GM21390 (cell line): ENCODE results near the gene MICALL2.

Source experiments
- ATAC-seq: cut with Tn5 transposase; IDR thresholded peaks from one replicate; pipeline ENCODE4 v1.9.1; 2021; ENCODE audit not compliant: unreplicated experiment

MICALL2 gene

DNA sequence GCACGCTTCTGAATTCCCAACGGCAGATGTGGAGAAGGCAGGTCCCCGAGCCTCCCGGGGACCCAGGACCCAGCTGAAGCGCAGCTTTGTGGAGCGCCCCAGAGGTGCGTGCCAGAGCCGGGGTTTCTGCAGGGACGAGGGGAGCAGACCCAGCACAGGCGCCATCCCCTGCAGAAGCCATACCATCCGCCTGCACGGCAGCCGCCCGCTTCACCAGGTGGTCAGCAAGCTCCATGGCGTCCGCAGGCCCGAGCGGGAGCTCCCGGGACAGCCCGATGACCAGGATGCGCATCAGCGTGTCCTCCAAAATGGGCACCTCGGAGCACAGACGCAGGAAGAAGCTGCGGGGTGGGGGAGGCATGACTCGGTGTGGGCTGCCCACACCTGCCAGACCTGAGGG is 34.3 kb upstream of the MICALL2 start:
- no peak for ATAC-seq

DNA sequence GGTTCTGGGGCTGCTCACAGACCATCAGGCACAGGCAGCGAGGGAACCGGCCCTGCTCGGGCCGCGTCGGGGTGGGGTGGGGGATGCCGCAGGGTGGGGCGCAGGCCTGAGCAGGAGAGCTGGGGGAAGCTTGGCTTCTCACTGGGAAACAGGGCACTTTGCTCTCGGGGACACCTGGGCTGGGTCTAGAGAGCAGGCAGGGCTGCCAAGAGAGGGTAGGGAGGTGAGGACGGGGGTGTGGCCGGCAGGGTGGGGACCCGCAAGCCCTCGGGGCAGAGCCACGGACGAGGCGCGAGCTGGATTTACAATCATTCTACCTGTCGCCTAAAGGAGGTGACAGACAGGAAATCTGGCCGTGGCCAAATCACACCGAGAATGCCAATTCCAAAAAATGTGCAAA is 33.9 kb upstream of the MICALL2 start:
- ATAC-seq, result no peak

DNA sequence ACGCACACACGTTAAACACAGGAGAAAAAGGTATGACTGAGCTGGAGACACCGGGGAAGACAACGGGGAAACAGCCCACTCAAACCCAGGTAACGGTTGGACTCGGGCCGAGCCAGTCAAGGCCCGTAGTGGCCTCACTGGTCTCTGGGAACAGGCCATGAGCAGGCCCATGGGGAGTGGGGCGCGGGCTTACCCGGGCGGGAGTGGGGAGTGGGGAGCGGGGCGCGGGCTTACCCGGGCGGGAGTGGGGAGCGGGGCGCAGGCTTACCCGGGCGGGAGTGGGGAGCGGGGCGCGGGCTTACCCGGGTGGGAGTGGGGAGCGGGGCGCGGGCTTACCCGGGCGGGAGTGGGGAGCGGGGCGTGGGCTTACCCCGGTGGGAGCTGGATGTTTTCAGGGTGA is 33.4 kb upstream of the MICALL2 start:
- no peak for ATAC-seq

DNA sequence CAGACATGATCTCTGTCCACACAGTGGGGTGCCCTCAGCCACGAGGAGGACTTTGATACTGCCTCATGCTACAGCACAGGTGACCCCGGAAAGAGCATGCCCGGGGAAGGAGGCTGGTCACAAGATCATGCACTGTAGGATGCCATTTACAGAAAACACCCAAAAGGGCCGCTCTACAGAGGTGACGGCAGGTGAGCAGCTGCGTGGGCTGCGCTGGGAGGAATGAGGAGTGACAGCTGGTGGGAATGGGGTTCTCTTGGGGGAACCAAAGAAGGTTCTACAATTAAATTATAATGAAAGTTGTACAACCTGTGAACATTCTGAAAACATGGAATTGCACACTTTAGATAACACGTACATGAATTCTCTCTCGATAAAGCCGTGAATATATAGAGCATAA is 33.0 kb upstream of the MICALL2 start:
- no peak for ATAC-seq

DNA sequence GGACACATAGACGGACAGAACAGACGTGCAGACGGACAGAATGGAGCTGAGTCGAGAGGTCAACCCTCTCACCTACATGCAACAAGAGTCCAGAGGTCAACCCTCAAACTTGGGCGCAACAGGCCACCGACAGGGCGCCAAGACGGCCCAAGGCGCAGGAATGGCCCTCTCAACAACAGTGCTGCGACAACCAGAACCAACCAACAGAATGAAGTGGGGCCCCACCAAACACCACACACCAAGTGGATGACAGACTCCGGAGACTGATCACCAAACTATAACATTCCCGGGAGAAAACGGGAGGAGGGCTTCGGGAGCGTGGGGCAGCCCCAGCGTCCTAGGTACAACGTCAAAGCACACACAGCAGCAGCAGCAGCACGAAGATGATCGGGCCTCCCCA is 31.6 kb upstream of the MICALL2 start:
- no peak for ATAC-seq

DNA sequence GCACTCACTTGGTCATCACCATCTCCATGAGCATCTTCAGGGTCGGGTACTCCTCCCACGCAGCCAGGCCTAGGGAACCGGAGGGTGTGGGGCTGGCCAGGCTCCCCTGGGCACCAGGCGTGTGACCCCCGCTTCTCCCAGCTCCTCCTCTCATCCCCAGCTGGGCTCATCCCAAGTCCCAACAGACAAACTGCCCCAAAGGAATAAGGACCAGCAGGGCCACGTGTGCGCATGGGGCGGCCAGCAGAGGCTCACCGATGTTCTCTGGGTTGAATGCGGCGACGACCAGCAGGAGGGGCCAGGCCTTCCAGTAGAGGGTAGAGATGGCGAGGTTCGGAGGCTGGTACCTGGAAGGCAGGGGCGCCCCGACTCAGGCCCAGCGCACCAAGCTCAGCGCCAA is 30.1 kb upstream of the MICALL2 start:
- ATAC-seq, result no peak

DNA sequence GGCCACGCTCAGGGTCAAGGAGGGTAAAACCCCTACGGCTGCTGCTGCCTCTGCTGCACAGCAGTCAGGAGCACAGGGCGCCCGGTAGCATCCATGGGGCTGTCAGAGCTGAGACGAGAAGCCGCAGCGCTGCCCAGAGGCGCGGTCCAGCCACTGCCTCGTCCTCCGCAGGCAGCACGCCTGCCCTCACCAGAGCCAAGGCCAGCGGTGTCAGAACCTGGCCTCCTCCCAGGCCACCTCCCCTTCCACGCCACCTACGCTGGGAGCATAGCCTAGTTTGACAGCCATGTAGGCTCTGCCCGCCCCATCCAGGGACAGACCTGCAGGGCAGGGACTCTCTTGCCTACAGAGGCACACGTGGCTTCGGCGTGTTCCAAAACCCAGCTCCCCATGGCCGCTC is 28.7 kb upstream of the MICALL2 start:
- ATAC-seq, result no peak

DNA sequence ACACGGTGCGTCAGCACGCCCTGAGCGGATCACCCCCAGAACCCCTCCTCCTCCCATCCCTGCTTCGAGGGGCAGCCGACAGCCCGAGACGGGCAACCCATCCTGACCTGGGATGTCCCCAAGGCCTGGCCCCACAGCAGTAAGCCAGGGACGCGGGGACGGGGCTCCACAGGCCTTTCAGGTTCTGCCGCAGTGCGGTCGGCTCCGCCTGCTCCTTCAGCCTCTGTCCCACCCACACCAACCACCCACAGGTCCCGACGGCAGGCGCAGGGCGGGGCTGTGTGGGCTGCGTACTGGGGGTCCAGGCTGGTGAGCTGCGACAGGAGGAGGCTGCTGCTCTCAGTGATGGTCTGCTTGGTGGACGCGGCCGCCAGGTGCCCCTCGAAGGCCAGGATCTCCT is 28.2 kb upstream of the MICALL2 start:
- ATAC-seq, result no peak

DNA sequence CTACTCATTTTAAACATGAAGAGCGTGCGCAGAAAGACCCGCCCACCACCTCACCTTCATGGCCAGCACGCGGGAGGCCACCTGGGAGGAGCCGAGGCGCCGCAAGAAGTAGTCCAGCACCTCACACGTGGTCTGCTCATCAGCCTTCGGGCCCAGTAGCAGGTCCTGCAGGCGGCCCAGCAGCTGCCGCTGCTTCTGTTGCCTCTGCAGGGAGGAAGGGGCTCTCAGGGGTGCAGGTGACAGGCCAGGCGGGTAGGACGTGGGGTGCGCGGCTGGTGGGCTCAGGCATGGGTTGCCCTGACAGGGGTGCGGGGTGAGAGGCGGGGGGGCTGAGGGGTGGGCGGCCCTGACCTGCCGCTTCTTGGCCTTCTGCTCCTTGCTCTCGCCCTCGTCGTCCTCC is 27.3 kb upstream of the MICALL2 start:
- ATAC-seq, result no peak

DNA sequence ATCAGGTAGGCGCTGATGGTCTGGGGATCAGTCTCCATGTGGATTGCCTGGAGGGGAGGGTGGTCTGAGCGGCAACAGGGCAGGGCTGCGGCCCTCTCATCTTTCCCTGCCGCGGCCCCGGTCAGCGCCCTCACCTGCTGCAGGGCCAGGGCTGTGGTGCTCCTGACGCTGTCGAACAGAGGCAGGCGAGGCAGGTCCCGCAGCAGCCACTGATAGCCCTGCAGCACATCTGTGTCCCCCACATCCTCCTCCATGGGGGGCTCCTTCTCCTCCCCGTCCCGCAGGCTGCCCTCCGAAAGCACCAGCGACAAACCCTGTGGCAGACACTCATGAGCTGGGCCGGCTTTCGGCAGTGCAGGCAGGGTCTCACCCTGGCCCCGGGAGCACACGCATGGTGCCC is 25.9 kb upstream of the MICALL2 start:
- ATAC-seq, result no peak

DNA sequence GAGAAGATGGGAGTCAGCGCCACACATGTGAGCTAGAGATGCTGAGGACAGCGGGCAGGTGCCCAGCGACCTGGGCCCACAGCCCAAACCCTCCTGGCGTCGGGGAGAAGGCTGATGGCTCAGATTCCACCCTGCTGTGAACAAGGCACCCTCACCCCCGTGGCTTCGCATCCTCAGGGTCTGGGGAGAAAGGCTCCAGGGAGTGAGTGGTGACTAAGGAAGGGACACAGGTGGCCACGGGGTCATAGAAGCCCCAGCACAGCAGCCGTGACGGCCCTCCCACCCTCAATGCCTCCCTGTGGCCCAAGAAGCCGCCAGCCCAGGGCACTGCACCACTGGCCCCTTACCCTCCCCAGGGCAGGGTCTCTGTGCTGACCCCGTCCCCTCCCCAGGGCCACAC is 25.3 kb upstream of the MICALL2 start:
- no peak for ATAC-seq

DNA sequence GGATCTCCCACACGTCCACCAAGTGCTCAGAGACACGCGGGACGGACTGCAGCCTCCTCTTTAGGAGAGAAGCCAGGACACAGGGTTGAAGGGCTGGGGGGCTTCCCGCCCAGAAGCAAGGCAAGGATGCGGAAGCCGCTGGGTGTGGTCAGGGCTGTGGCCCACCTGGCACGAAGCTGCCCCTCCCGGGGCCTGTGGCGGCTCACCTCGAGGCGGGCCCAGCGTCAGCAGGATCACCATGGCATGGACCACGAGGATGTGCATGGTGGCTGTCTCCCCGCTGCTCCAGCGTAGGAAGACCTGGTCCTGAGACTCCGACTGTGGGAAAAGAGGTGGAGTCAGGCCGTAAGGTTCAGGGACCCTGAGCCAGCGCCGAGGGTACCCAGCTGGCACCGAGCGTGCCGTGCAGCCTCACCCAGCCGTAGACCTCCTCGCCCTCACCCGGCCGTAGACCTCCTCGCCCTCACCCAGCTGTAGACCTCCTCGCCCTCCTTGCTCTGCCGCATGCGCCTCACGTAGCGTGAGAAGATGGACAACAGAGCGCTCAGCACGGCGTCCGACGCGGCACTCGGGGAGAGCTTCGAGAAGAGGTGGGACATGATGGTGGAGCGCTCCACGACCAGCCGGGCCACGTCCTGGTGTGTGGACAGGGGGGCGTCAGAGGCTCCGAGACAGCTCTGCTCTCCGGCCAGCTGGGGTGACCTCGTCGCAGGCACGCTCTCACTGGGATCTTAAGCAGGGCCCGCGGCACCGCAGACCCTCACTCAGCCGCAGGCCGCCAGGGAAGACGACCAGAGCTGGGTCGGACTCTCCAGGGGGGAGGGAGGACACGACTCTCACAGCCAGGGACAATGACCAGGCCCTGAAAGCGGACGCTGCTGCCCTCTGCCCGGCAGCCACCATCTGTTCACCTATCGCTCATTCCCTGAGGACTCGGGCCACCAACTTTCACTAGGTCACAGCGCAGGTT is 24.6 kb upstream of the MICALL2 start:
- ATAC-seq, result no peak

DNA sequence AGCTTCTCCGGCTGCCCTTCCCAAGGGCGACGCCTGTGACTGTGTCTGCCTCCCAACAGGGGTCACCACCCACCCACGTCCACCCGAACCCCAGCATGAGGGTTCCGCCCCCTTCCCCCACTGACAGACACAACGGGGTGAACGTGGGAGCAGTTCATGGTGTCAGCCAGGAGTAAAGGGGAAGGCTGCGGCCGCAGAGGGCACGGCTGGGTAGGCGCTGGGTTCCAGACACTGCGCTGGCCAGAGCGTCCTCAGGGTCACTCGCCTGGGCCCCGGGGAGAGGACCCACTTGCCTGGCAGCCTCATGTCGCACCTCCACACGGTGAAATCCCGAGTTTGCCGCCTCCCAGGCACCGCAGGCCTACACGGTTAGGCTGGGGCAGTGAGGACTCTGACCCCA is 23.8 kb upstream of the MICALL2 start:
- ATAC-seq, result no peak

DNA sequence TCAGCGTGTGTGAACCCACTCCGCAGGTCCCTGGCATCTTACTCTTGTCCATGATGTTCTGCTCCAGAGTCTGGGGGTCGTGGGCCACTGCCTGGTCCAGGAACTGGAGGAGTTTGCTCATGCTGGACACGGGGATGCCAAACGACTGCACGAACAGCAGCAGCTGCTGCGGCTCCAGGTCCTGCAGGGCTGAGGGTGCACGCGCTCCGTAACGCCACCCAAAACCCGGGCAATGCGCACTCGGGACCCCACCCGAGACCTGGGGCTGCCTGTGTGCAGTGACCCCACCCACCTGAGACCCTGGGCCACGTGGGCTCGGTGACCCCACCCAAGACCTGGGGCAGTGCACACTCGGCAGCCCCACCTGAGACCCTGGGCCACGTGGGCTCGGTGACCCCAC is 22.0 kb upstream of the MICALL2 start:
- ATAC-seq, result no peak

DNA sequence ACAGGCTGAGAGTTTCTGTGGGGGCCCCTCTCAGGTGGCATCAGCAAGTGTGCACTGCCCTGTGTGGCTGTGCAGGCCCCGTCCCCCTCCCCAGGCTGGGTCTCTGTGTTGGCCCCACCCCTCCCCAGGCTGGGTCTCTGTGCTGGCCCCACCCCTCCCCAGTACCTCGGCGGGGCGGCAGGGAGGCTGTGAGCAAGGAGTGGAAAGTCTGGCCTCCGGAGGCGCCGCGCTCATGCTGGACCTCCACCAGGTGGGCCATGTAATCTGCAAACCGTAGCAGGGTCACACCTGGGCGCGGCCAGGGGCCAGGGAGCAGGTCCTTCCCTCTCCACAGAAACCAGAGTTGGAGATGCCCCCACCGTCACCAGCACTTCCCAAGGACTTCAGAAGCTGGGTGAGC is 21.4 kb upstream of the MICALL2 start:
- ATAC-seq, result no peak

DNA sequence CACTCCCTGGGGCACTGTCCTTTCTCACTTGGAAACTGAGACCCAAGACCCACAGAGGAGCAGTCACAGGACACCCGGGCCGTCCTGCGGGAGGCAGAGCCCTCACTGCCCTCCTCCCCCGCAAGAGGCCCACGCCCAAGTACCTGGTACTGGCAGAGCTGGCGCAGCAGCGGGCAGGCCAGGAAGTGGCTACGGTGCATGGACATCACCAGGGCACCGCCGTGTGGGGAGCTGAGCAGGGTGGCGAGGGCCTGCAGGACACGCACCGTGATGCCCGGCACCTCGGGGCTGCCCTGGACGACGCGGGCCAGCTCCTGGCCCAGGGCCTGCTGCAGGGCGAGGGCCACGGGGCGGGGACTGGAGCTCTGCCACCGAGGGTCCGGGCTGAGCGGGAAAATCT is 20.0 kb upstream of the MICALL2 start:
- no peak for ATAC-seq

DNA sequence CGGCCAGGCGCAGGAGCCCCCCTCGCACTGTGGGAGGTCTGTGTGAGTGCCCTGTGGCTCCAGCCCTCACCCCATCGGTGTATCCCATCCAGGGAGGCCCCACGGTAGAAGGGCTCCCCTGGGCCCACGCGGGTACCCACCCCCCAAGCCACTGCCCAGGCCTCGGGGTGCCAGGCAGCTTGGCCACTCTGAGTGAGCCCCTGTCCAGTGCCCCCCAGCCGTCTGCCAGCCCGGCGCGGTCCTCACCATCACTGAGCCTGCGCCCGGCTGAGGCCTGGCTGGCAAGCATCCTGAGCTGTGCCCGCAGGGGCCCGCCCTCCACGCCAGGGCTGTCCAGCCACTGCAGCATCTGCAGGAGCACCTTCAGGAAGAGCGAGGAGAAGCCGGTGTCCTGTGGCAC is 19.2 kb upstream of the MICALL2 start:
- ATAC-seq, result no peak

DNA sequence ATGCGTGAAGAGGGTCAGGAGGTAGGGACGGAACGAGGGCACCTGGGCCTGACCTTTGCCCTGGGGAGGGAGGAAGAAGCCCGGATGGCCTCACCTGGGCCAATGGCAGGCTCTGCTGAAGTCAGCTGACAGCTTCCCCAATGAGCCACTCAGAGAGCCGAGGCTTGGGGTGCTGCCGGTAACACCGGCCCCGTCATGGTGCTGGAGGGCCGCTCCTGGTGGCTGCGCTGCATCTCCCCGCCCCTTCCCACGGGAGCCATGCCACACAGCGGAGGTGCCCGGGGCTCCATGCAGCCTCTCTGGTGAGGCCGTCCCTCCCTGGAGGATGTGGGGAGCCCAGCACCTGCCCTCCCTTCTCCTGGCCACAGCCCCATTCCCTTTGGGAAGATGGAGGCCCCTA is 17.6 kb upstream of the MICALL2 start:
- no peak for ATAC-seq

DNA sequence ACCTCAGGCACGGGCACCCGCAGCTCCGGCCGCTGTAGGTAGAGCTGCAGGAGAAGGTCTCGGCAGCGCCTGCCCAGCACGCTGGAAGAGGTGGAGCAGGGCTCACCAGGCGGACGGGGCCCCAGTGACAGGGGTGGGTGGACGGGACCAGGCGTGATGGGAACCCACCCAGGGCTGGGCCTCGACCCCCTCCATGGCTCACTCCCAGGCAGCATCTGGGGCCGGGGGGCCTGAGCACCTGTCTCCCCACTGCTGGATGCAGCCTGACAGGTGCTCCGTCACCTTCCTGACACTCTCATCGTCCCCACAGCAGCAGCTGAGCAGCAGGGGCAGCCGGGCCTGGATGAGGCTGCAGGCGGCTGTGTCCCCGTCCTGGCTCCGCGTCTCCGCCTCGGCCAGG is 16.7 kb upstream of the MICALL2 start:
- ATAC-seq, result no peak

DNA sequence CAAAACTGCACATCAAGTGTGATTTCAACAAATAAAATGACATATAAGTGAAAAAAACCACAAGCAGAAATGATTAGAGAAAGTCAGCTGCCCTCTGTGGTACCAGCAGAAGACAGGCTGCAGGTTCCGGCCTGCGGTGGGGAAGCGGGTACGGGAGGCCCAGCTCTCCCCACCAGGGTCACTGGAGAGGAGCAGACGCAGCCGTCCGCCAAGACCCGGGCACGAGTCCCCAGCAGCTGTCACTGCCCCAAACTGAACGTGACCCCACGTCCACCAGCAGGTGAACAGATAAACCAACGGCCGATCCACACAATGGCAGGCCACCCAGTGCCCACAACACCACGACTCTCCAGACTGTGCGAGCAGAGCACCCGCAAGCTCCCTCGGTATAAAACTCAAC is 16.1 kb upstream of the MICALL2 start:
- ATAC-seq, result no peak

DNA sequence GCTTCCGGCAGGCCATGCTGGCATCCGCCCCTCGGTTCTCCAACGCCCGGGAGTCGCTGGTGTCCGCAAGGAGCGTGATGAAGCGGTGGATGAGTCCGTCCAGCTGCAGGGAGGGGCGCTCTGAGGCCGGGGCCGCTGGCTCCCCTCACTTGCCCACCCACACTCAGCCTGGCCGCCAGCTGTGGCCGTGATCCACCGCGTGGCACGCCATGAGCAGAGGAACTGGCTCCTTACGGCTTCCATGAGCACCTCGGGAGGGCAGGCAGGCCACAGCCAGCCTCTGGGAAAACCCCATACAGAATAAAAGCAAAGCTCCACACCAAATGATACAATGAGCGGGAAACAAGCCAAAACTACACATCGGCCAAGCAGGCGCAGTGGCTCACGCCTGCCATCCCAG is 15.5 kb upstream of the MICALL2 start:
- no peak for ATAC-seq

DNA sequence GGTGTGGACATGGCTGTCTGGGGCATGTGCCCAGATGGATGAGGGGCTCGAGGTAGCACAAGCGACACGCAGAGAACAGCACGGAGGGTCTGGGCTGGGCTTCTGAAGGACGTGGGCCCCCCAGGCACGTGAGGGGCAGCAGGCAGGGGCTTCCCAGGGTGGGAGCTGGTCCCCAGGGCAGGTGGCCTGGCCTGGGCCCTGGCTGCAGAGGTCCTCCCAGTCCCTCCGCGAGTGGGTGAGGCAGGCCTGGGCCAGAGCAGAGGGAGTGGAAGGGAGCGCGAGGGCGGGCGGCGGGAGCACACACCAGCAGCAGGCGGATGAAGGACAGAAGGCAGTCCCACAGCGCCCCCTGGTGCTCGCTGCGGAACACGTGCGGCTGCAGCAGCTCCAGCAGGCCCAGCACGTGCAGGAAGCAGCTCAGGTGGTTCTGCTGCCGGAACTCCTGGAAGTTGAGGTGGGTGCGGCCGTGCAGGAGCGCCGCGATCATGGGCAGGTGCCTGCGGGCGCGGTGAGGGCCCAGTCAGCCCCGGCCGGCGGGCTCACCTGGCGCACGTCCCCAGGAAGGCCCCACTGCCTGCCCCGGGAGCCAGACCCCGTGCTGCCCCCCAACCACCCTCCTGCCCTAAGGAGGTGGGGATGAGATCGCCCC is 14.7 kb upstream of the MICALL2 start:
- no peak for ATAC-seq

DNA sequence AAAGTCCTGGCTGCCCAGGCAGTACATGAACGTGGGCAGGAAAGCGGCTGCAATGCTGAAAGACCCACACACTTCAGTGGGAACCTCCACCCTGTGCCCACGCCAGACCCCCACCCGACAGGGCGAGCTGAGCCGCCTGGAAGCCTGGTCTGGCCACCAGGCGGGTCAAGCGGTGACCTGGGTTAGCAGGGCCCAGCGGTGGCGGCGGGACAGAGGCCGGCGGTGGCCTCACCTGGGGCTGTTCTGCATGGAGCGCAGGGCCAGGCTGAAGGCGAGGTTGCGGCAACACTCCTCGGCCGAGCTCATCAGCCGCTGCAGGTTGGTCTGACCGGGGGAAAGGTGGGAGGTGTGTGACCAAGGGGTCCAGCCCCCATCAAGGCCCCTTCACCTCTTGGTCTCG is 11.6 kb upstream of the MICALL2 start:
- no peak for ATAC-seq
